Measurements from ENCODE around the gene MANEAL.

The MANEAL gene

DNA sequence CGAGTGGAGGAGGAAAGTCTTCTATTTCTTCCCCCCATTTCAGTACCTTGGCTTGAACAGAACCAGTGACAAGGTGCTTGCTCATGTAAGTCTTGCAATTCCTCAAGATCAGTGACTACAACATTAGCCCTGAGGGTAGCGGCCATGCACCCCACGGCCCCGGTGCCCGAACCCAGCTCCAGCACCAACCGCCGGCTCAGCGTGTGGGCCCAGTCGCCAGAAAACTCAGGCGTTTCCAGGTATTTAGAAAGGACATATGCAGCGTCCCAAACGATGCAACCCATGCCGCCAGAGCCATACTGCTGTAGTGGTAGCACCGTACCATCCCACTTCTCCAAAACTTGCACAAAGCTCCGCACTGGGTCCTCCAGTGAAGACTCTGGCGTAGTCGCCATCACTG is 11.2 kb upstream of the MANEAL start:
- DNase-seq = no peak

DNA sequence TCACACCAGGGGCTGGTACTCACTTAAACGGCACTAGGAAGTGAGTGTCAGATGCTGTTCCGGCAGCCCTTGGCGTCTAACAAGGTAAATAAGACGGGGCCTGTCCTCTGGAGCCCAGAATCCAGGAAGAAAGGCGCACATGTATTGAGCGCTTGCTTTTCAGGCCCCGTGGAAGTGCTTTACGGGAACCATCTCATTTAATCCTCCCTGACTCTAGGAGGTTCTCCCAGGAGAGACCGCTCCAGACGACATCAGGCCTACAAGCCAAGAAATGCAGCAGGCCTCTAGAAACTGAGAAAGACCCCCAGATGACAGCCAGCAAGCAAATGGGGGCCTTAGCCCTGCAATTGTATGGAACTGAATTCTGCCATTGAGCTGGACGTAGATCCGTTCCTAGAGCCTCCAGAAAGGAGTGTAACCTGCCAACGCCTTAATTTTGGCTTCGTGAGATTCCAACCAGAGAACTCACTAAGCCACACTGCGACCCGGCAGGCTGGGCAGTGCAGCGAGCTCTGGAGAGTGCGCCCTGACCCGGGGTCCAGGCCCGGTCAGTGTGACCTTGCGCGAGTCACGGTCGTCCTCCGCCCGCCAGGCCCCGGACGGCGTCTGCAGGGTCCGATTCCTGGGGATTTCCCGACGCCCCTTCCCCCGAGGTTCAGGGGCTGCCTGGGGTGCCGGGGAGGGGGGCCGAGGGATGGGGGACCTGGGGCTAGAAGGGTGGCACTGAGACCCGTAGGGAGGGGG is 532 bp upstream of the MANEAL start:
- DNase-seq = no peak

- no peak for DNase-seq
Measured at GRCh38 chr1:37794372-37795339, 1.0 kb downstream of the MANEAL start.

DNA sequence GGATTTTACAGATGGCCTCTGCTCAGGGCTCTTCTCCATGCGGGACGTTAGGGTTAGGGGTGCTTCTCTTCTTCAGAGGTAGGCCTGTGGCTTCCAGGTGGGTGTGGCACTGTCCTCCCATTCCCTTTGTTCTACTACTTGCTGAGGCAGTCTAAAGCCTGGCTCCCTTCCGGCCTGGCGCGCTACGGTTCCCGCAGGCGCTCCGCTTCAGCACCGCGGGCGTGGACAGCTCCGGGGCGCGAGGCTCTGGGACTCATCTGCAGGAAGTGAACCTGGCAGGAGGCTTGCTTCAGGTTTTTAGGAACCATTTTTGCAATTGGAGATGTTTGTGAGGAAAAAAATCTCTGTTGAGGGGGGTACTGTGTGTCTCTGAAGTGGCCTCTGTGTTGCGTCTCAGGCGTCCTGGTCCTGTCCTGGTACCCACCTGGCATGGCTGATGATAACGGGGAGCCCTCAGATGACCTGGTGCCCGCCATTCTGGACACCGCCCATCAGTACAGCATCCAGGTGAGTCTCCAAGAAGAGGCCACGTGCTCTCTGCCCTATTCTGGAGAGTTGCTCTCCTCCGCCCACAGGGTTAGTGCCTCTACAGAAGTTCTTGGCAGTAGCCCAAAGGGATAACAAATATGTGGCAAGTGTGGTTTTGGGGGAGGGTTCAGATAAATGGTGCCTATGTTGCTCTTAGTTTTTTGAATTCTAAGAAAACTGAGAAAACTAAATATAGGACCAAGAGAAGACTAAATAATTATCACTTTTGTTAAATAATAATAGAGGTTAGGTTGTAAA is 1.9 kb downstream of the MANEAL start:
- DNase-seq = peak; percentile 46

- DNase-seq = no peak
Measured at GRCh38 chr1:37797750-37798345, 4.2 kb downstream of the MANEAL start.

DNA sequence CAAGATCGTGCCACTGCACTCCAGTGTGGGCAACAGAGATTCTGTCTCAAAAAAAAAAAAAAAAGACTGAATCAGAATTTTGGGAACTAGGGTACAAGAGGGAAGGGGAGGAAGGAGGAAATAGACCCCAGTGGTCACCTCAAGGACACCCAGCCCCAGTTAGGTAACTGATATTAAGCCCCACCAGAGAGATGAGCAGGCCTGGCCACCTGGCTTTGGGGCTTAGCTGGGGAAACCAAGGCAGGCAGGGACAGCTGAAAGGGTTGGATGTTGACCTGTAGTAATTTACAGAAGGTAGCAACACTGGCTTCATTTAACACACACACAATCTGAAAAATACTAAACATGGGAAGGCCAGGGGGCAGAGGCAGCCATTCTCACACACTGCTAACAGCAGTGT is 8.8 kb downstream of the MANEAL start:
- no peak for DNase-seq

- no peak for DNase-seq
Measured at GRCh38 chr1:37807220-37807554, 13.5 kb downstream of the MANEAL start.

- DNase-seq = peak; percentile 96
Measured at GRCh38 chr1:37807555-37808368, 14.1 kb downstream of the MANEAL start, which contains the start of the genes C1orf122 and YRDC. Gene C1orf122 (plus strand): TSS chr1:37807790. CDS start chr1:37808405, 615 bp downstream. Gene YRDC (minus strand): TSS chr1:37808208. CDS start chr1:37808180, 28 bp downstream.

DNA sequence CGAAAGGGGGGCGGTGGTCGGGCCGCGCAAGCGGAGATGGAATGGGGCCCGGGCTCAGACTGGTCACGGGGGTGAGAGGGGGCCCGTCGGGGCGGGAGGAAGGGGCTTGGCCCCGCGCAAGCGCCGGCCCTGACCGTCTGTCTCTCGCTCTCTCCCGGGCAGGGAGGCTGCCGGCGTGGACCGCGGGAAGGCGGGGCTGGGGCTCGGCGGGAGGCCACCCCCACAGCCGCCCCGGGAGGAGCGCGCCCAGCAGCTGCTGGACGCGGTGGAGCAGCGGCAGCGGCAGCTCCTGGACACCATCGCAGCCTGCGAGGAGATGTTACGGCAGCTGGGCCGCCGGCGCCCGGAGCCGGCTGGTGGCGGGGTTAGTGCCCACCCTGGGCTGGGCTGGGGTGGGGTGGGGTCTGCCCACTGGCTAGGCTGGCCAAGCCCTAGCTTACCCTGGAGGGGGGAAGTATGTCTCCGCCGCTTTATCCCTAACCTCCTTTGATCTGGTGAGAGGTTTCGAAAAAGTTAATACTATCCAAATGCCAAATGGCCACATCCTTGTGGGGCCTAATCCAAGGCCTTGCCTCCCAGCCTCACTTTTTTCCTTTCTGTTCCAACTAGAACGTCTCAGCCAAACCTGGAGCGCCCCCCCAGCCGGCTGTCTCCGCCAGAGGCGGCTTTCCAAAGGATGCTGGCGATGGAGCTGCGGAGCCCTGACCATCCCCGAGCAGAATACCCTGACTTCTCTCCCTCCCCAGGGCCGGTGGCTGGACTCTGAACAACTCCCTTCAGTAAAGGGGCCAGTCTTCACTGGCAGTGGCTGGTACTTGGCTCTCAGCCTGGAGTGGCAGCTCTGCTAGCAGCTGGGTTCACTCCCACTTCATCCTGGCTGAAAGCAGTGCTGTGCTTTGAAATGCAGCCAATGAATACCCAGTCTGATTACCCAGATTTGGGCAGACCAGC is 15.0 kb downstream of the MANEAL start:
- DNase-seq = peak; percentile 49

- no peak for DNase-seq
Measured at GRCh38 chr1:37809942-37810341, 16.3 kb downstream of the MANEAL start.

- peak; percentile 70 for DNase-seq
Measured at GRCh38 chr1:37811027-37811655, 17.5 kb downstream of the MANEAL start.

DNA sequence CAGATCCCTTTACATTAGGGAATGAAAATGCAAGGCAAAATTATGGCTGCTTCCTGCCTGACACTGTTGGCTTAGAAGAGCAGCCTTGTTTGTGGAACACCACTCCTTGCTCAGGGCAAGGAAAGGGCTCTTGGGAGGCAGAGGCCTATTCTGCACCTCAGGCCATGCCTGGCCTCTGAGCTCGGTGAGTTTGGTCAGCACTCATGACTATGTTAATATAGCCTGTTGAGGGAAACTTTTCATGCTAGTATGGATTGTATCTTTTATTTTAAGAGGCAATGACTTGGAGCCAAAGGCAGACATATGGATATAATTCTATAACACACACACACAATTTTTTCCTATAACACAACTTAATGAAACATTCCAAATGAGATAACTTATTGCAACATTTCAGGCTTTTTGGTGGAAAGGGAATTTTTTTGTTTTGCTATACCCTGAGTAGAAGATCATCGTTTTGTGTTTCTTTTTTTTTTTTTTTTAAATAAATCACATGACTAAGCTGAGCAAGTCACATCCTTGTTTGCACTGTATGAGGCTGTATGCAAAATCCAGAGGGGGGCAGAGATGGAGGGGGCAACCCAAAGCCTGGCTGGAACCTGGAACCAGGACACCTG is 20.0 kb downstream of the MANEAL start:
- no peak for DNase-seq

GRCh38 chr1:37814252-37814651 is 20.6 kb downstream of the MANEAL start:
- DNase-seq = no peak

- DNase-seq = no peak
Measured at GRCh38 chr1:37817481-37817880, 23.8 kb downstream of the MANEAL start.

DNA sequence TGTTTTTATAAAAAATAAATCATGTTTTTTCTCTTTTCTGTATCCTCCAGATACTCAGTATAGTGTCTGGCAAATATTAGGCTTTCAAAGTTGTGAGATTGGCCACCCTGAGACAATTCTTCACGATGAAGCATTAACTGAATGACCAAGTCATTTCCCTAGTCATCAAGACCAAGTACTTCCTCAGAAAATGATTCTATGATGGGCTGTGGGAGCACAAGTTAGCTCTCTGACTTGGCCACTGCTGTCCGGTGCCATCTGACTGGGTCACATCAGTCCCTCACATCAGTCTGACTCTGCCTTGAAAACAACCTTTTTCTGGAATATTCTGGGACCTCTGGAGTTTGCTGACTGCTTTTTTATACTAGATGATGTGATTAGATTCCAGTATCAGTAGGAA is 27.8 kb downstream of the MANEAL start:
- DNase-seq = no peak

- peak; percentile 10 for DNase-seq
Measured at GRCh38 chr1:37822906-37823815, 29.5 kb downstream of the MANEAL start.

GRCh38 chr1:37824001-37824400 is 30.4 kb downstream of the MANEAL start:
- no peak for DNase-seq

DNA sequence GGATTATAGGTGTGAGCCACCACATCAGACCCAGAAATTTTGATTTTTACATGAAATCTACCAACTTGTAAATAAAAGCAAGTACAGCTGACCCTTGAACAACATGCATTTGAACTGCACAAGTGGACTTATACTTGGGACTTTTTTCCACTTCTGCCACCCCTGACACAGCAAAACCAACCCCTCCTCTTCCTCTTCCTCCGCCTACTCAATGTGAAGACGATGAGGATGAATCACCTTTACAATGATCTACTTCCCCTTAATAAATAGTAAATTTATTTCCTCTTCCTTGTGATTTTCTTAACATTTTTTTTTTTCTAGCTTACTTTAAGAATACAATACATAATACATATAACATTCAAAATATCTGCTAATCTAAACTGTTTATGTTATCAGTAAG is 31.9 kb downstream of the MANEAL start:
- DNase-seq = no peak
